GM12878 (cell line): ENCODE results near the gene IL1RAPL1. TPM values are rescaled to one million over a fixed set of nuclear protein-coding genes. Genes with fewer than 3 reads are reported as not detected.

Source experiments
- ATAC-seq: fragments of 200-7000 bp; cut with Tn5 transposase; 3 replicates; pipeline ENCODE4 v1.9.1; 2020; ENCODE audit warnings: mild to moderate bottlenecking, moderate library complexity
- BruUV-seq: library from RNA; stranded (reverse); fragments of 400-500 nt; replicated peaks from 2 replicates; lab custom pipeline; 2021; lab: Mats Ljungman, UMichigan
- CTCF ChIA-PET: fragments of 300-600 bp; sonication (Branson Sonifier 250); formaldehyde crosslinking; extraction: SDS; loops from one replicate; lab custom pipeline; 2021; ENCODE audit warnings: inconsistent platforms; lab: Yijun Ruan, JAX
- POLR2A ChIA-PET: fragments of 350-600 bp; formaldehyde crosslinking; extraction: SDS; loops from one replicate; lab custom pipeline; 2021; ENCODE audit warnings: inconsistent platforms; lab: Charles Lee
- RAD21 ChIA-PET: fragments of 300-600 bp; sonication (Branson Sonifier 250); formaldehyde crosslinking; loops from one replicate; lab custom pipeline; 2023; ENCODE audit warnings: antibody characterized with exemption; ENCODE audit not compliant: unreplicated experiment; lab: Charles Lee
- SMC1A ChIA-PET: fragments of 300-600 bp; sonication (Branson Sonifier 250); formaldehyde crosslinking; loops from one replicate; lab custom pipeline; 2023; ENCODE audit not compliant: unreplicated experiment, uncharacterized antibody; lab: Charles Lee
- DNase-seq: peaks from one replicate; pipeline ENCODE4 v3.0.0-alpha.2; 2011; ENCODE audit warnings: low read depth, low spot score
- FAIRE-seq: peaks from 3 replicates; lab custom pipeline; 2011; peaks lifted over from hg19 to GRCh38; lab: Jason Lieb, UNC
- H2AFZ ChIP-seq: 2 replicates; pipeline ENCODE4 v1.6.0; 2011; ENCODE audit warnings: low read depth, low read length, control low read depth; ENCODE audit not compliant: control insufficient read depth
- H3K27ac ChIP-seq: 2 replicates; pipeline ENCODE4 v1.5.1; 2011; ENCODE audit warnings: control low read depth; ENCODE audit not compliant: control insufficient read depth, insufficient read depth
- H3K27me3 ChIP-seq, 2 experiments: replicated peaks in 1 of 2; 2 replicates each; pipeline versions ENCODE4 v1.6.0 to v1.6.1; 2011; ENCODE audit warnings: low read length in 1 of 2; ENCODE audit not compliant: control insufficient read depth in 2 of 2, insufficient read depth in 2 of 2
- H3K36me3 ChIP-seq, 2 experiments: 2 replicates each; pipeline ENCODE4 v1.5.1; 2011; ENCODE audit warnings: low read length in 1 of 2; ENCODE audit not compliant: control insufficient read depth in 2 of 2, insufficient read depth in 2 of 2
- H3K4me1 ChIP-seq: 2 replicates; pipeline ENCODE4 v1.6.1; 2011; ENCODE audit warnings: mild to moderate bottlenecking, low read length, moderate library complexity, mixed read lengths; ENCODE audit not compliant: control insufficient read depth, insufficient read depth
- H3K4me2 ChIP-seq: 2 replicates; pipeline ENCODE4 v1.6.0; 2011; ENCODE audit warnings: control low read depth; ENCODE audit not compliant: control insufficient read depth, insufficient read depth
- H3K4me3 ChIP-seq: fragments of 200-600 bp; sonication (generic); 2 replicates; pipeline ENCODE4 v1.5.1; 2016
- H3K79me2 ChIP-seq: 2 replicates; pipeline ENCODE4 v1.6.0; 2011; ENCODE audit warnings: low read length; ENCODE audit not compliant: control insufficient read depth, insufficient read depth
- H3K9ac ChIP-seq: 2 replicates; pipeline ENCODE4 v1.8.0; 2011; ENCODE audit warnings: low read length, control low read depth, mixed read lengths; ENCODE audit not compliant: control insufficient read depth, insufficient read depth
- H3K9me3 ChIP-seq: replicated peaks from 3 replicates; pipeline ENCODE4 v1.5.1; 2011; ENCODE audit warnings: mild to moderate bottlenecking, low read length; ENCODE audit not compliant: control insufficient read depth, insufficient read depth
- H4K20me1 ChIP-seq: 2 replicates; pipeline ENCODE4 v1.6.0; 2011; ENCODE audit not compliant: control insufficient read depth, insufficient read depth
- ATF7 ChIP-seq: fragments of 450-650 bp; IDR thresholded peaks from 2 replicates; pipeline ENCODE4 v1.6.1; 2016; ENCODE audit warnings: low read depth, mild to moderate bottlenecking
- BCLAF1 ChIP-seq: fragments of 450-650 bp; IDR thresholded peaks from 2 replicates; pipeline ENCODE4 v1.6.1; 2017; ENCODE audit warnings: antibody characterized with exemption, mild to moderate bottlenecking, moderate library complexity
- E4F1 ChIP-seq: fragments of 450-650 bp; IDR thresholded peaks from 2 replicates; pipeline ENCODE4 v1.6.1; 2018; ENCODE audit warnings: borderline replicate concordance, mild to moderate bottlenecking; ENCODE audit not compliant: partially characterized antibody
- IRF3 ChIP-seq: fragments of 450-650 bp; IDR thresholded peaks from 2 replicates; pipeline ENCODE4 v1.6.1; 2014; ENCODE audit warnings: mild to moderate bottlenecking
- JUND ChIP-seq: IDR thresholded peaks from 2 replicates; pipeline ENCODE4 v1.6.1; 2012; ENCODE audit warnings: low read depth, mild to moderate bottlenecking, low read length, improper control_type of control experiment, moderate library complexity
- MEF2A ChIP-seq: IDR thresholded peaks from 2 replicates; pipeline ENCODE4 v1.6.1; 2011; ENCODE audit warnings: low read depth, mild to moderate bottlenecking, low read length, moderate library complexity; ENCODE audit not compliant: insufficient read depth
- MTA2 ChIP-seq: fragments of 450-650 bp; IDR thresholded peaks from 2 replicates; pipeline ENCODE4 v1.6.1; 2016; ENCODE audit warnings: low read depth, mild to moderate bottlenecking, moderate library complexity
- MTA3 ChIP-seq: IDR thresholded peaks from 2 replicates; pipeline ENCODE4 v1.6.1; 2012; ENCODE audit warnings: low read length, inconsistent platforms, borderline replicate concordance
- MYB ChIP-seq: fragments of 150-350 bp; IDR thresholded peaks from 2 replicates; pipeline ENCODE4 v1.6.1; 2014; ENCODE audit warnings: mild to moderate bottlenecking, low read depth, low read length, borderline replicate concordance
- PKNOX1 ChIP-seq: fragments of 450-650 bp; IDR thresholded peaks from 2 replicates; pipeline ENCODE4 v1.6.1; 2016; ENCODE audit warnings: mild to moderate bottlenecking
- POLR2A ChIP-seq: IDR thresholded peaks from 2 replicates; pipeline ENCODE4 v1.6.1; 2011; ENCODE audit warnings: low read depth, mild to moderate bottlenecking, low read length
- RFX5 ChIP-seq: IDR thresholded peaks from 2 replicates; pipeline ENCODE4 v1.6.1; 2011; ENCODE audit warnings: low read depth, low read length, improper control_type of control experiment
- SUZ12 ChIP-seq: fragments of 200-600 bp; sonication (generic); IDR thresholded peaks from one replicate; pipeline ENCODE4 v1.6.1; 2018; ENCODE audit warnings: antibody characterized with exemption, mild to moderate bottlenecking; ENCODE audit not compliant: unreplicated experiment
- TAF1 ChIP-seq: IDR thresholded peaks from 2 replicates; pipeline ENCODE4 v1.6.1; 2011; ENCODE audit warnings: mild to moderate bottlenecking, low read depth, low read length, borderline replicate concordance
- USF2 ChIP-seq: IDR thresholded peaks from 2 replicates; pipeline ENCODE4 v1.6.1; 2011; ENCODE audit warnings: low read depth, low read length, improper control_type of control experiment, borderline replicate concordance
- whole genome bisulfite sequencing: methylation state at CpG from one replicate; pipeline ENCODE4 v1.1.6; 2016; ENCODE audit warnings: low lambda C conversion rate; ENCODE audit not compliant: insufficient replicate concordance, insufficient coverage; ENCODE audit errors: missing lambda C conversion rate; 5-methylcytosine and 5-hydroxymethylcytosine counted together
- in situ Hi-C: fragments of 300-500 bp; cut with MboI; formaldehyde crosslinking; loops from 9 replicates; pipeline ENCODE4 v1.14.3; 2018; ENCODE audit warnings: mixed read lengths
- intact Hi-C: fragments of 100-400 bp; cut with micrococcal nuclease; formaldehyde crosslinking; loops from one replicate; pipeline ENCODE4 v1.14.2; 2022; ENCODE audit not compliant: unreplicated experiment
- polyA plus RNA-seq, 11 experiments: library from polyadenylated mRNA; depleted of rRNA in 4 of 11; unstranded in 6 of 11; stranded (reverse) in 5 of 11; fragments of >200 nt; fragmentation: Nextera tagmentation in 4 of 11; fragmentation: Illumina TruSeq in 1 of 11; extraction: Ambion mirVana in 4 of 11; extraction: Trizol in 1 of 11; gene quantifications; 1 replicate in 1 of 11; 2 replicates in 10 of 11; pipeline versions ENCODE4 v1.2.1 to v1.2.3, GENCODE V29; 2011 to 2016; ENCODE audit warnings: inconsistent platforms in 2 of 11, missing spikeins in 2 of 11, low read depth in 1 of 11
- total RNA-seq, 4 experiments: library from RNA; depleted of rRNA in 3 of 4; stranded (reverse); fragments of >200 nt in 3 of 4; fragmentation: Illumina TruSeq in 1 of 4; extraction: Trizol in 1 of 4; gene quantifications; 2 replicates each; pipeline versions ENCODE4 v1.2.1 to v1.2.3, GENCODE V29; 2013 to 2021

The IL1RAPL1 gene
- total and polyA plus RNA-seq, 10 of the 15 experiments (the other 5 are each of a cell fraction or from before 2014, with no cell fraction given) = not detected

GRCh38 chrX:29744966-29745365 is 1157.7 kb downstream of the IL1RAPL1 start:
- Histone ChIP-seq H3K27me3 (no peaks in the 10 kb centered on the region), H3K4me2 (no peak overlapping the region), H3K79me2 (no peaks in the 10 kb centered on the region), H3K27ac (no peak overlapping the region), H2AFZ (no peak overlapping the region), H3K9me3 (no peaks in the 10 kb centered on the region), H3K4me3 (no peak overlapping the region), H3K36me3 (no peaks in the 10 kb centered on the region), H3K4me1 (no peaks in the 10 kb centered on the region), H3K9ac (no peak overlapping the region), H4K20me1 (no peaks in the 10 kb centered on the region)
- FAIRE-seq (no peak), ATAC-seq (no peak), DNase-seq (no peak)
- WGBS = 57% methylated on average over 2 of the region's 2 CpGs
- ChIA-PET CTCF (no interaction called here), RAD21 (no interaction called here), POLR2A (no interaction called here), SMC1A (interaction anchor here (1.0 kb wide), 1 partner anchor 9 kb away, joined by 3 read pairs; no protein-coding TSS in a partner anchor)
- intact Hi-C loops (no loop called here), in situ Hi-C loops (no loop called here)
- BruUV-seq = no TSS peak
- TF ChIP-seq MTA2 = no peak
- no peak for TF ChIP-seq MYB
- TF ChIP-seq JUND = no peak
- no peak for TF ChIP-seq E4F1
- no peak for TF ChIP-seq BCLAF1
- no peak for TF ChIP-seq MEF2A
- no peak for TF ChIP-seq SUZ12
- no peak for TF ChIP-seq ATF7
- TF ChIP-seq IRF3 = no peak
- no peak for TF ChIP-seq RFX5
- no peak for TF ChIP-seq TAF1
- no peak for TF ChIP-seq POLR2A
- no peak for TF ChIP-seq PKNOX1
- TF ChIP-seq USF2 = no peak
- no peak for TF ChIP-seq MTA3
